ENCODE data around the gene STKLD1.

The STKLD1 gene

DNA sequence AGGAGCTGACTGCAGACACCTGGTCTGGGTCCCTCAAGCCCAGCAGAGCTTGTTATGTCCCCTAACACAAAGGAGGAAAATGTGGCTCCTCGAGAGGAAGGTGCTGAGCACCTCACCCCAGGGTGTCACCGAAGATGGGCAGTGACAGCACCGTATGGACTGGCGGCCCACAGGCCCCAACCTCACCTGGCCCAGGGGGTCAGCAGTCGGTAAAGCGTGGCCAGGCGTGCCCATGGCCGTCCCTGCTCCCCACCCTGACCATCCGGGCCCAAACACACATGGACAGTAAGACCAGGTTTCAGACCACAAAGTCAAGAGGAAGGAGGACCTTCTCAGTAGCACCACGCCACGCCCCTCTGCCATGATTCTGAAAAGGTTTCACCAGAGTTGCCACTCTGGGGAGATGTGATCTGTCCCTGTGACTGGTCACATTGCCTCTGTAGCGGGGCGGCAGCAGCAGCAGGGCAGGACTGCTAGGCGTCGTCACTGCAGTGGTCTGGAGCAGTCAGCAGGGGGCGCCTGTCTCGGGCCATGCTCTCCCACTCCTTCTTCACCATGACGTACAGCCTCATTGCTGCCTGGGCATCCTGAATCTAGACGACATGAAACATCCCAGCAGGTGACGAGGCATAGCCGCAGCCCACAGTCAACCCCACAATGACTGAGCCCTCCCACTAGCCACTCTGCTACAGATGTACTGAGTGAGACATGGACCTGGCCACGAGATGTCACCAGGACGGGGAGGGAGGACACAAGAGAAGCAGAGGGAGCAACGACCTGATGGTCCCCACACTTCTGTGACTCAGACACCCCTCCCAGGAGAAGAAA is 30.5 kb downstream of the STKLD1 start:
- no peak overlapping the region for H3K4ac ChIP-seq (ENCODE audit: low read length)
- H2BK12ac ChIP-seq (ENCODE audit: low read length): no peak overlapping the region
- no CpG with 5 or more reads among the region's 24 CpGs for WGBS, 2 donors (ENCODE audit: extremely low coverage in 2 of 2, insufficient read length in 2 of 2, insufficient replicate concordance in 1 of 2)
- H2BK15ac ChIP-seq (ENCODE audit: low read length): no peak overlapping the region
- H3K18ac ChIP-seq (ENCODE audit: low read length): no peak overlapping the region
- no peaks in the 10 kb centered on the region for H3K4me1 ChIP-seq (ENCODE audit: control insufficient read depth in 2 of 2, insufficient read depth in 1 of 2, low read depth in 1 of 2, low read length in 2 of 2)
- peaks cover 50 to 81% of the 10 kb centered on the region in 2 donors for H3K36me3 ChIP-seq (replicated peaks in 1 of 2; ENCODE audit: control insufficient read depth in 2 of 2, insufficient read depth in 2 of 2, low read length in 2 of 2)
- no peak overlapping the region for H4K8ac ChIP-seq (ENCODE audit: low read depth, low read length)
- H3K4me3 ChIP-seq (ENCODE audit: low read length in 2 of 2): no peak overlapping the region
- no peak overlapping the region for H2BK120ac ChIP-seq (ENCODE audit: low read depth, low read length)
- no peak overlapping the region for H2AK5ac ChIP-seq (ENCODE audit: low read depth, low read length)
- H3K9me3 ChIP-seq (replicated peaks in 1 of 2; ENCODE audit: control insufficient read depth in 2 of 2, insufficient read depth in 1 of 2, low read depth in 1 of 2, low read length in 2 of 2): no peaks in the 10 kb centered on the region
- no peak overlapping the region for H2BK5ac ChIP-seq (ENCODE audit: low read length)
- H3K27me3 ChIP-seq (ENCODE audit: control insufficient read depth in 3 of 3, insufficient read depth in 3 of 3, low read depth in 1 of 3, low read length in 3 of 3): no peaks in the 10 kb centered on the region
- no peak overlapping the region for H3K4me2 ChIP-seq (ENCODE audit: insufficient read depth, low read length, poor library complexity, severe bottlenecking)
- peak; percentile 54 for DNase-seq (ENCODE audit: low spot score)
- no peak overlapping the region for H2AFZ ChIP-seq (ENCODE audit: low read length)
- peaks cover 2% of the 10 kb centered on the region for H3K79me1 ChIP-seq (ENCODE audit: low read depth, low read length)
- H4K91ac ChIP-seq (ENCODE audit: low read depth, low read length, poor library complexity): no peak overlapping the region
- no peak overlapping the region for H3K27ac ChIP-seq (replicated peaks; ENCODE audit: low read length)
- H3K14ac ChIP-seq (ENCODE audit: low read length): no peak overlapping the region
- peak overlapping the region; percentile 90 for H3K23ac ChIP-seq (ENCODE audit: low read depth, low read length, poor library complexity)
- peak overlapping the region; percentile 40 for H3K9ac ChIP-seq (ENCODE audit: low read depth, low read length, poor library complexity)

DNA sequence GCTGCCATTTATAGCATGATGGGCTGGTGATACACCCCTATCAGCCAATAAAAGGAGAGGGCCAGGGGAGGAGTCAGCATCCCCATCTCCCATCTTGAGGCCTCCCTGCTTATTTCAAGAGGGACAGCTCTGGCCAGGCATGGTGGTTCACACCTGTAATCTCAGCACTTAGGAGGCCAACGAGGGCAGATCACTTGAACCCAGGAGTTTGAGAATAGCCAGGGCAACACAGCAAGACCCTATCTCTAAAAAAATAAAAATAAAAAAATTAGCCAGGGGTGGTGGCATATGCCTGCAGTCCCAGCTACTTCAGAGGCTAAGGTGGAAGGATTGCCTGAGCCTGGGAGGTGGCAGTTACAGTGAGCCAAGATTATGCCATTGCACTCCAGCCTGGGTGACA is 31.9 kb downstream of the STKLD1 start:
- Histone ChIP-seq H2BK12ac (ENCODE audit: low read length) (no peak overlapping the region), H3K27ac (replicated peaks; ENCODE audit: low read length) (no peak overlapping the region), H3K9me3 (replicated peaks in 1 of 2; ENCODE audit: control insufficient read depth in 2 of 2, insufficient read depth in 1 of 2, low read depth in 1 of 2, low read length in 2 of 2) (no peaks in the 10 kb centered on the region), H3K36me3 (replicated peaks in 1 of 2; ENCODE audit: control insufficient read depth in 2 of 2, insufficient read depth in 2 of 2, low read length in 2 of 2) (peaks cover 59 to 93% of the 10 kb centered on the region in 2 donors), H2BK120ac (ENCODE audit: low read depth, low read length) (no peak overlapping the region), H3K9ac (ENCODE audit: low read depth, low read length, poor library complexity) (no peak overlapping the region), H3K23ac (ENCODE audit: low read depth, low read length, poor library complexity) (no peak overlapping the region), H2BK15ac (ENCODE audit: low read length) (no peak overlapping the region), H4K8ac (ENCODE audit: low read depth, low read length) (no peak overlapping the region), H3K4me3 (ENCODE audit: low read length in 2 of 2) (no peak overlapping the region), H3K27me3 (ENCODE audit: control insufficient read depth in 3 of 3, insufficient read depth in 3 of 3, low read depth in 1 of 3, low read length in 3 of 3) (no peaks in the 10 kb centered on the region), H3K4me1 (ENCODE audit: control insufficient read depth in 2 of 2, insufficient read depth in 1 of 2, low read depth in 1 of 2, low read length in 2 of 2) (no peaks in the 10 kb centered on the region), H3K4me2 (ENCODE audit: insufficient read depth, low read length, poor library complexity, severe bottlenecking) (no peak overlapping the region), H4K91ac (ENCODE audit: low read depth, low read length, poor library complexity) (no peak overlapping the region), H3K4ac (ENCODE audit: low read length) (no peak overlapping the region), H2AK5ac (ENCODE audit: low read depth, low read length) (no peak overlapping the region), H3K18ac (ENCODE audit: low read length) (no peak overlapping the region), H2AFZ (ENCODE audit: low read length) (no peak overlapping the region), H3K14ac (ENCODE audit: low read length) (no peak overlapping the region), H3K79me1 (ENCODE audit: low read depth, low read length) (peaks cover 10% of the 10 kb centered on the region), H2BK5ac (ENCODE audit: low read length) (no peak overlapping the region)
- no peak for DNase-seq (ENCODE audit: low spot score)
- no CpG with 5 or more reads among the region's 1 CpG for WGBS, 2 donors (ENCODE audit: extremely low coverage in 2 of 2, insufficient read length in 2 of 2, insufficient replicate concordance in 1 of 2)

- Histone ChIP-seq H2BK12ac (ENCODE audit: low read length) (no peak overlapping the region), H3K36me3 (replicated peaks in 1 of 2; ENCODE audit: control insufficient read depth in 2 of 2, insufficient read depth in 2 of 2, low read length in 2 of 2) (peaks cover 37 to 61% of the 10 kb centered on the region in 2 donors), H3K18ac (ENCODE audit: low read length) (no peak overlapping the region), H4K91ac (ENCODE audit: low read depth, low read length, poor library complexity) (no peak overlapping the region), H3K23ac (ENCODE audit: low read depth, low read length, poor library complexity) (no peak overlapping the region), H3K9ac (ENCODE audit: low read depth, low read length, poor library complexity) (no peak overlapping the region), H3K79me1 (ENCODE audit: low read depth, low read length) (peaks cover 13% of the 10 kb centered on the region), H3K27ac (replicated peaks; ENCODE audit: low read length) (no peak overlapping the region), H2BK5ac (ENCODE audit: low read length) (no peak overlapping the region), H3K4me2 (ENCODE audit: insufficient read depth, low read length, poor library complexity, severe bottlenecking) (no peak overlapping the region), H3K4me1 (ENCODE audit: control insufficient read depth in 2 of 2, insufficient read depth in 1 of 2, low read depth in 1 of 2, low read length in 2 of 2) (peaks cover 3 to 9% of the 10 kb centered on the region in 2 donors), H3K4me3 (ENCODE audit: low read length in 2 of 2) (no peak overlapping the region), H2AFZ (ENCODE audit: low read length) (no peak overlapping the region), H2BK120ac (ENCODE audit: low read depth, low read length) (no peak overlapping the region), H4K8ac (ENCODE audit: low read depth, low read length) (no peak overlapping the region), H2AK5ac (ENCODE audit: low read depth, low read length) (no peak overlapping the region), H3K9me3 (replicated peaks in 1 of 2; ENCODE audit: control insufficient read depth in 2 of 2, insufficient read depth in 1 of 2, low read depth in 1 of 2, low read length in 2 of 2) (no peaks in the 10 kb centered on the region), H3K14ac (ENCODE audit: low read length) (no peak overlapping the region), H3K4ac (ENCODE audit: low read length) (no peak overlapping the region), H3K27me3 (ENCODE audit: control insufficient read depth in 3 of 3, insufficient read depth in 3 of 3, low read depth in 1 of 3, low read length in 3 of 3) (no peaks in the 10 kb centered on the region), H2BK15ac (ENCODE audit: low read length) (no peak overlapping the region)
- WGBS, 2 donors (ENCODE audit: extremely low coverage in 2 of 2, insufficient read length in 2 of 2, insufficient replicate concordance in 1 of 2): no CpG with 5 or more reads among the region's 1 CpG
- DNase-seq (ENCODE audit: low spot score): no peak
Observed at GRCh38 chr9:133415170-133415569, 39.0 kb downstream of the STKLD1 start.

- Histone ChIP-seq H3K27me3 (ENCODE audit: control insufficient read depth in 3 of 3, insufficient read depth in 3 of 3, low read depth in 1 of 3, low read length in 3 of 3) (no peaks in the 10 kb centered on the region), H3K4ac (ENCODE audit: low read length) (peak within 1 kb of the TSS; percentile 93), H2AK5ac (ENCODE audit: low read depth, low read length) (peak within 1 kb of the TSS; percentile 26), H3K36me3 (replicated peaks in 1 of 2; ENCODE audit: control insufficient read depth in 2 of 2, insufficient read depth in 2 of 2, low read length in 2 of 2) (peaks cover 17 to 36% of the 10 kb centered on the region in 2 donors), H3K18ac (ENCODE audit: low read length) (peak within 1 kb of the TSS; percentile 97), H3K14ac (ENCODE audit: low read length) (no peak within 1 kb of the TSS), H2BK120ac (ENCODE audit: low read depth, low read length) (no peak within 1 kb of the TSS), H3K4me1 (ENCODE audit: control insufficient read depth in 2 of 2, insufficient read depth in 1 of 2, low read depth in 1 of 2, low read length in 2 of 2) (peaks cover 3 to 9% of the 10 kb centered on the region in 2 donors), H3K9me3 (replicated peaks in 1 of 2; ENCODE audit: control insufficient read depth in 2 of 2, insufficient read depth in 1 of 2, low read depth in 1 of 2, low read length in 2 of 2) (no peaks in the 10 kb centered on the region), H2BK15ac (ENCODE audit: low read length) (no peak within 1 kb of the TSS), H4K8ac (ENCODE audit: low read depth, low read length) (peak within 1 kb of the TSS; percentile 70), H3K23ac (ENCODE audit: low read depth, low read length, poor library complexity) (peak within 1 kb of the TSS; percentile 76), H3K79me1 (ENCODE audit: low read depth, low read length) (peaks cover 4% of the 10 kb centered on the region), H3K27ac (replicated peaks; ENCODE audit: low read length) (peak within 1 kb of the TSS; percentile 98), H2BK12ac (ENCODE audit: low read length) (no peak within 1 kb of the TSS), H3K4me2 (ENCODE audit: insufficient read depth, low read length, poor library complexity, severe bottlenecking) (peak within 1 kb of the TSS; percentile 89), H3K9ac (ENCODE audit: low read depth, low read length, poor library complexity) (peak within 1 kb of the TSS; percentile 89), H3K4me3 (ENCODE audit: low read length in 2 of 2) (peak within 1 kb of the TSS; percentile 73 to 84), H4K91ac (ENCODE audit: low read depth, low read length, poor library complexity) (no peak within 1 kb of the TSS), H2BK5ac (ENCODE audit: low read length) (peak within 1 kb of the TSS; percentile 60), H2AFZ (ENCODE audit: low read length) (peak within 1 kb of the TSS; percentile 94)
- DNase-seq (ENCODE audit: low spot score): peak; percentile 92
- no CpG with 5 or more reads among the region's 75 CpGs for WGBS, 2 donors (ENCODE audit: extremely low coverage in 2 of 2, insufficient read length in 2 of 2, insufficient replicate concordance in 1 of 2)
Observed at GRCh38 chr9:133417541-133418461, 41.6 kb downstream of the STKLD1 start, which contains the start of gene REXO4. REXO4 (minus strand) TSS chr9:133418010; CDS start chr9:133417844, 166 bp downstream.

Measured in neuronal stem cell (in vitro differentiated cells).